Urinary bladder (tissue), 4 donors: ENCODE measurements around the gene LSM14A. TPM values are rescaled to one million over a fixed set of nuclear protein-coding genes. Genes with fewer than 3 reads are reported as not detected.
"Not testable (repeated sequence)": the region's sequence is repeated elsewhere in the genome, so short reads cannot be mapped to it uniquely, and the experiment has no call there.

Experiments used
- DNase-seq: peaks from one replicate; pipeline ENCODE4 v3.0.0-alpha.2; 2015; ENCODE audit errors: extremely low spot score
- H3K27ac ChIP-seq: one replicate; pipeline ENCODE4 v1.5.1; 2013; ENCODE audit warnings: low read depth, mild to moderate bottlenecking, moderate library complexity
- H3K36me3 ChIP-seq: one replicate; pipeline ENCODE4 v1.6.1; 2013; ENCODE audit warnings: mild to moderate bottlenecking, moderate library complexity; ENCODE audit not compliant: insufficient read depth
- H3K4me1 ChIP-seq: one replicate; pipeline ENCODE4 v1.6.1; 2013; ENCODE audit warnings: mild to moderate bottlenecking, moderate library complexity; ENCODE audit not compliant: insufficient read depth
- H3K4me3 ChIP-seq: one replicate; pipeline ENCODE4 v1.5.1; 2013; ENCODE audit warnings: low read depth, low read length
- WGBS: extraction: QIAGEN DNeasy Blood & Tissue Kit; methylation state at CpG from one replicate; pipeline ENCODE4 v1.1.7; 2013; 5-methylcytosine and 5-hydroxymethylcytosine counted together
- polyA plus RNA-seq: library from polyadenylated mRNA; stranded (reverse); fragments of 200-250 nt; gene quantifications from one replicate; pipeline ENCODE4 v1.2.3, GENCODE V29; 2013
- total RNA-seq: library from RNA; depleted of rRNA; stranded (reverse); fragments of >200 nt; gene quantifications from one replicate; pipeline ENCODE4 v1.2.3, GENCODE V29; 2014
- donor health status: healthy with polysubstance abuse.
- donor health status: healthy.

LSM14A gene
- total and polyA plus RNA-seq, 2 donors, result 130 to 133 TPM

DNA sequence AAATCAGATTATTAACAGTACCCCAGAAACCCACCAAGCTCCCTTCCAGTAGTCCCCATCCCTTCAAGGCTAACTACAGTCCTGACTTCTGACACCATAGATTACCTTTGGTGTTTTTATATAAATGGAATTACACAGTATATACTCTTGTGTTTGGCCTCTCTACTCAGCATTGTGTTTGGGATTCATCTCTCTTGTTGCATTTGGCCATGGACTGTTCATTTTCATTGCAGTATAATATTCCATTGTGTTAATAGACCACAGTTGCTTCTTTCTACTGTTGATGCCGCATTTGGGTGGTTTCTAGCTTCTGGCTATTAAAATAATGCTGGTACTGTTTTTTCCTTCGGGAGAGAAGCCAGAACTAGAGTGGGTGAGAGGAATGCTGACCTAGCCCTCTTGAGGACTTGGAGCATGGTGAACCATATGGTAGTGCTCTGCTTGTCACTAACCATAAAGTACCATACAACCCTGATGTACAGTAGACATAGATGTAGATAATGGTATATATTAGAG is 63.2 kb downstream of the LSM14A start:
- Histone ChIP-seq H3K27ac (no peak overlapping the region), H3K4me3 (no peak overlapping the region), H3K36me3 (no peaks in the 10 kb centered on the region), H3K4me1 (no peaks in the 10 kb centered on the region)
- no peak for DNase-seq
- 93% methylated on average over 2 of the region's 2 CpGs for WGBS

- Histone ChIP-seq H3K4me3 (no peak overlapping the region), H3K4me1 (no peaks in the 10 kb centered on the region), H3K27ac (no peak overlapping the region), H3K36me3 (no peaks in the 10 kb centered on the region)
- 56% methylated on average over 18 of the region's 18 CpGs for WGBS
- DNase-seq, result no peak
Observed at GRCh38 chr19:34236035-34236987, 64.0 kb downstream of the LSM14A start.

GRCh38 chr19:34237283-34237682 is 65.0 kb downstream of the LSM14A start:
- Histone ChIP-seq H3K36me3 (no peaks in the 10 kb centered on the region), H3K4me3 (no peak overlapping the region), H3K4me1 (no peaks in the 10 kb centered on the region), H3K27ac (no peak overlapping the region)
- 95% methylated on average over 3 of the region's 3 CpGs for WGBS
- DNase-seq, result no peak

DNA sequence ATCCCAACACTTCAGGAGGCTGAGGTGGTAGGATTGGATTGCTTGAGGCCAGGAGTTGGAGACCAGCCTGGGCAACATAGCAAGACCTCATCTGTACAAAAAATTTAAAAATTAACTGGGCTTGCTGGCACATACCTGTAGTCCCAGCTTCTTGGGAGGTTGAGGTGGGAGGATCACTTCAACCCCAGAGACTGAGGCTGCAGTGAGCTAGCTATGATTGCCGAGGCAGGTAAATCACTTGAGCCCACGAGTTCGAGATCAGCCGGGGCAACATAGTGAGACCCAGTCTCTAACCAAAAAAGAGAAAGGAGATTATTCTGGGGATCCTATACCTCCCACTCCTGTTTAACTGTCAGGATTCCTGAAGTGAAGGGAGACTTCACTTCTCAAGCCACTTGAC is 65.6 kb downstream of the LSM14A start:
- Histone ChIP-seq H3K27ac (no peak overlapping the region), H3K36me3 (no peaks in the 10 kb centered on the region), H3K4me1 (no peaks in the 10 kb centered on the region), H3K4me3 (no peak overlapping the region)
- no peak for DNase-seq
- 96% methylated on average over 4 of the region's 4 CpGs for WGBS

DNA sequence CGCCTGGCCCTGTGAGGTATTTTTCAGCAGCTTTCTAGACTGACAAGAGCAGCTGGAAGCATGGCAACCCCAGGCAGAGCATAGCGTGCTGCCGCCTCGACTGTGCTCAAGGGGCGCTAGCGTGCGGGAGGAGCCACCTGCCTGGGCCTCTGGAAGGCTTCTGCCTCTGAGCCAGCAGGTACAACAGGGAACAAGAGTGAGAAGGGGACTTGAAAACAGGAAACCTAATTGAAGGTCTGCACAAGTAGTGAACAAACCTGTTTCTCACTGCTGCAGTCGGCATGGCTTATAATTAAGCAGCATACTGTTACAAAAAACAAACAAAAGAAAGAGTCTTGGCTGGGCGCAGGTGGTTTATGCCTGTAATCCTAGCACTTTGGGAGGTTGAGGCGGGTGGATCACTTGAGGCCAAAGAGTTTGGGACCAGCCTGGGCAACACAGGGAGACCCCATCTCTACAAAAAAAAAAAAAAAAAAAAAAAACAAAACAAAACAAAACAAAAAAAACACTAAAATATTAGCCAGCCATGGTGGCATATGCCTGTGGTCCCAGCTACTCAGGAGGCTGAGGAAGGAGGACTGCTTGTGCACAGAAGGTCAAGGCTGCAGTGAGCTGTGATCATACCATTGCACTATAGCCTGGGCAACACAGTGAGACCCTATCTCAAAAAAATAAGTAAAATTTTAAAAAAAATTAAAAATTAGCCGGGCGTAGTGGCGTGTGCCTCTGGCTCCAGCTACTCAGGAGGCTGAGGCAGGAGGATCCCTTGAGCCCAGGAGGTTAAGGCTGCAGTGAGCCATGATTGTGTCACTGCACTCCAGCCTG is 69.4 kb downstream of the LSM14A start:
- no peak for DNase-seq
- 72% methylated on average over 13 of the region's 13 CpGs for WGBS
- no peaks in the 10 kb centered on the region for H3K4me1 ChIP-seq
- no peak overlapping the region for H3K4me3 ChIP-seq
- H3K27ac ChIP-seq, result no peak overlapping the region
- H3K36me3 ChIP-seq, result no peaks in the 10 kb centered on the region

GRCh38 chr19:34243138-34243875 is 71.0 kb downstream of the LSM14A start:
- not testable (repeated sequence) for DNase-seq, H3K27ac ChIP-seq, H3K4me1 ChIP-seq, H3K4me3 ChIP-seq, H3K36me3 ChIP-seq
- WGBS, result 95% methylated on average over 10 of the region's 10 CpGs

DNA sequence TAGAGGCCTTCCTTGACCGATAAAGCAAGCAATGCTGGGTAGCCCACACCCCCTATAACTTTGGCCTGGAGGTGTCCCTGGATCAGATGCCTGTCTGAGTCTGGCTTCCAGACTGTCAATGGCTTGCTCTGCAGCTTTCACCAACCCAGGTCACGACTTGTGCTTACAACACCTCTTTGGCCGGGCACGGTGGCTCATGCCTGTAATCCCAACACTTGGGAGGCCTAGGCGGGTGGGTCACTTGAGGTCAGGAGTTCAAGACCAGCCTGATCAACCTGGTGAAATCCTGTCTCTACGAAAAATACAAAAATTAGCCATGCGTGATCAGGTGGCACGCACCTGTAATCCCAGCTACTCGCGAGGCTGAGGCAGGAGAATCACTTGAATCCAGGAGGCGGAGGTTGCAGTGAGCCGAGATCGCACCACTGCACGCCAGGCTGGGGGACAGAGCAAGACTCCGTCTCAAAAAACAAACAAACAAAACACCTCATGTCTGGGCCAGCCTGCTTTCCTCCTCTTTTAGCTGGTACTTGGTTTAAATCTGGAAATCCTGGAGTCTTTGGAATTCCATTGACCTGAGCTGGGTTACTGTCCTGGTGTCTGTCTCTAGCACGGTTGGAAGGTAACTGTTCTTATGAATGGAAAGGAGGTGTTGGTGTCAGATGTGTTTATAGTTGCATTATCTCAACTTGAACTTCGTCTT is 71.7 kb downstream of the LSM14A start:
- Histone ChIP-seq H3K4me3 (no peak overlapping the region), H3K36me3 (no peaks in the 10 kb centered on the region), H3K27ac (no peak overlapping the region), H3K4me1 (no peaks in the 10 kb centered on the region)
- no peak for DNase-seq
- WGBS, result 82% methylated on average over 17 of the region's 17 CpGs

DNA sequence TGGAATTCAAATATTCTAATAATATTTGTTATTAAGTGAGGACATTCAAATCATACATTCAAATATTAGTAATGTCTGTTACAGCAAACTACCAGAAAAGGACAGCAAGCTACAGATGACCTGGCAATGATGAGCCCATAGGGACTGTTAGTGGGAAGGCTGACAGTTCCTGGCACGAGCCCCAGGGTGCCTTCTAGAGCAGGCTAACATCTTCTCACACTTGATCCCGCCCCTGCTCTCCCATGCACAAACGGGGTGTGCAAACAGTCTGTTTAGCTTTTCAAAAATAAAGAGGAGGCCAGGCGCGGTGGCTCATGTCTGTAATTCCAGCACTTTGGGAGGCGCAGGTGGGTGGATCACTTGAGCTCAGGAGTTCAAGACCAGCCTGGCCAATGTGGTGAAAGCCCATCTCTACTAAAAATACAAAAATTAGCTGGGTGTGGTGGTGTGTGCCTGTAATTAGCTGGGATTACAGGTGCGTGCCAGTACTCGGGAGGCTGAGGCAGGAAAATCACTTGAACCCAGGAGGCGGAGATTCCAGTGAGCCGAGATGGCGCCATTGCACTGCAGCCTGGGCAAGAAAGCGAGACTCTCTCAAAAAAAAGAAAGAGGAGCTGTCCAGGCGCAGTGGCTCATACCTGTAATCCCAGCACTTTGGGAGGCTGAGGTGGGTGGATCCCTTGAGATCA is 72.5 kb downstream of the LSM14A start:
- Histone ChIP-seq H3K27ac (no peak overlapping the region), H3K36me3 (no peaks in the 10 kb centered on the region), H3K4me3 (no peak overlapping the region), H3K4me1 (no peaks in the 10 kb centered on the region)
- WGBS, result 66% methylated on average over 13 of the region's 13 CpGs
- DNase-seq, result no peak

DNA sequence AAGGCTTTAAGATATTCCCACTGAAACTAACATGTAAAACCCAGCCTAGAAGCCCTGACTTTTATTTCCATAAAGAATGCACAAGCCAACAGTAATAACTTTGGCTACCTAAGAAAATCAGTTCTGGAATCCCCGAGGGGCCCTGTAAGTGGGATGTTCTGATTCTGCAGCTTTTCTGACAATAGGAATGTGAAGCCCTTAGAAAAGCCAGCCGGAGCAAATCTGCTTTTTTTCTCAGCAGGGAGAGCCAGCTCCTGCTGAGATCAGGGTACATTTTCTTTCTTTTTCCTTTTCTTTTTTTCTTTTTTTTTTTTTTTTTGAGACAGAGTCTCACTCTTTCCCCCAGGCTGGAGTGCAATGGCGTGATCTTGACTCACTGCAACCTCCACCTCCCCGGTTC is 74.0 kb downstream of the LSM14A start:
- H3K4me1 ChIP-seq, result no peaks in the 10 kb centered on the region
- no peak for DNase-seq
- no peak overlapping the region for H3K27ac ChIP-seq
- 72% methylated on average over 4 of the region's 4 CpGs for WGBS
- H3K4me3 ChIP-seq, result no peak overlapping the region
- no peaks in the 10 kb centered on the region for H3K36me3 ChIP-seq

DNA sequence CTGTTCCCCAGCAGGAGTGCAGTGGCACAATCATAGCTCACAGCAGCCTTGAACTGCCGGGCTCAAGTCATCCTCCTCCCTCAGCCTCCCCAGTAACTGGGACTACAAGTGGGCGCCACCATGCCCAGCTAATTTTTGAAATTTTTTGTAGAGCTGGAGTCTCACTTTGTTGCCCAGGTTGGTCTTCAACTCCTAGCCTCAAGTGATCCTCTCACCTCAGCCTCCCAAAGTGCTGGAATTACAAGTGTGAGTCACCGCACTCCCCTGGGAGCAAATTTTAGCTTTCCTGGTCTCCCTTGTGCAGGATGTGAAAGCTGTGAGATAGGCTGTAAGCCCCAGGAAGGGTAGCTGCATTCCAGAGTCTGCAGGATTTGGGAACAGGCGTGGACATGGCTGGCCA is 76.6 kb downstream of the LSM14A start:
- Histone ChIP-seq H3K4me1 (no peaks in the 10 kb centered on the region), H3K4me3 (no peak overlapping the region), H3K27ac (no peak overlapping the region), H3K36me3 (no peaks in the 10 kb centered on the region)
- WGBS, result 88% methylated on average over 4 of the region's 4 CpGs
- no peak for DNase-seq

DNA sequence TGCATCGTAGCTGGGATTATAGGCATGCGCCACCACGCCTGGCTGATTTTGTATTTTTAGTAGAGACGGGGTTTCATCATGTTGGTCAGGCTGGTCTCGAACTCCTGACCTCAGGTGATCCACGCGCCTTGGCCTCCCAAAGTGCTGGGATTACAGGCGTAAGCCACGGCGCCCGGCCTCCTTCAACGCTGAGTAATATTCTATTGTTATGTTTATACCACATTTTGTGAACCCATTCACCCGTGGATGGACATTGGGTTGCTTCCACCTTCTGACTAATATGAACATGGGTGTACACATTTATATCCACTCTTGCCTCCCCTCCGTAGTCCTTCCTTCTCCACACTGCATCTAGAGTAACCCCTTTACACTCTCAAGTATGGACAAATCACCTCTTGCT is 80.9 kb downstream of the LSM14A start:
- WGBS, result 92% methylated on average over 14 of the region's 14 CpGs
- H3K4me3 ChIP-seq, H3K36me3 ChIP-seq, H3K27ac ChIP-seq, DNase-seq, H3K4me1 ChIP-seq: not testable (repeated sequence)

DNA sequence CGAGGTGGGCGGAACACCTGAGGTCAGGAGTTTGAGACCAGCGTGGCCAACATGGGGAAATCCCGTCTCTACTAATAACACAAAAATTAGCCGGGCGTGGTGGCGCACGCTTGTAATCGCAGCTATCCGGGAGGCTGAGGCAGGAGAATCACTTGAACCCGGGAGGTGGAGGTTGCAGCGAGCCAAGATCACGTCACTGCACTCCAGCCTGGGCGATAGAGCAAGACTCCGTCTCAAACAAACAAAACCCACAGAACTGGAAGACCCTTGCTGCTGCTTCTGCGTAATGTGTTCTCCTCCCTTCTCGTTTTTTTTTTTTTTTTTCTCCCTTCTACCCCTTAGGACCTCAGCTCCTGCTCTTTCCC is 81.4 kb downstream of the LSM14A start:
- not testable (repeated sequence) for H3K36me3 ChIP-seq, H3K4me1 ChIP-seq, H3K27ac ChIP-seq, DNase-seq
- WGBS, result 65% methylated on average over 17 of the region's 17 CpGs
- H3K4me3 ChIP-seq, result peak overlapping the region; percentile 96
